ENCODE measurements around the gene NOL11.
"Not testable (repeated sequence)": the region's sequence is repeated elsewhere in the genome, so short reads cannot be mapped to it uniquely, and the experiment has no call there.

NOL11 gene

DNA sequence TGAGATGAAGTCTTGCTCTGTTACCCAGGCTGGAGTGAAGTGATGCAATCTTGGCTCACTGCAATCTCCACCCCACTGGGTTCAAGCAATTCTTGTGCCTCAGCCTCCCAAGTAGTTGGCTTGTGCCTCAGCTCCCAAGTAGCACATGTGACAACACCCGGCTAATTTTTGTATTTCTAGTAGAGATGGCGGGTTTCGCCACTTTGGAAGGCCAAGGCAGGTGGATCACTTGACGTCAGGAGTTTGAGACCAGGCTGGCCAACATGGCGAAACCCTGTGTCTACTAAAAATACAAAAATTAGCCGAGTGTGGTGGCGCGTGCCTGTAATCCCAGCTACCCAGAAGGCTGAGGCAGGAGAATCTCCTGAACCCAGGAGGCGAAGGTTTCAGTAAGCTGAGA, 39.0 kb downstream of the NOL11 start:
- not testable (repeated sequence) for DNase-seq

- no peak for DNase-seq
These were observed 41.8 kb downstream of the NOL11 start for GRCh38 chr17:67759355-67760171.

- DNase-seq: no peak
These were observed 47.9 kb downstream of the NOL11 start for GRCh38 chr17:67765623-67766022.

- no peak for DNase-seq
These were observed 51.5 kb downstream of the NOL11 start for GRCh38 chr17:67769231-67769630.

GRCh38 chr17:67770539-67770938, 52.8 kb downstream of the NOL11 start:
- no peak for DNase-seq

- DNase-seq: no peak
These were observed 54.9 kb downstream of the NOL11 start for GRCh38 chr17:67772679-67773078.

GRCh38 chr17:67773246-67773645, 55.5 kb downstream of the NOL11 start:
- DNase-seq: no peak

DNA sequence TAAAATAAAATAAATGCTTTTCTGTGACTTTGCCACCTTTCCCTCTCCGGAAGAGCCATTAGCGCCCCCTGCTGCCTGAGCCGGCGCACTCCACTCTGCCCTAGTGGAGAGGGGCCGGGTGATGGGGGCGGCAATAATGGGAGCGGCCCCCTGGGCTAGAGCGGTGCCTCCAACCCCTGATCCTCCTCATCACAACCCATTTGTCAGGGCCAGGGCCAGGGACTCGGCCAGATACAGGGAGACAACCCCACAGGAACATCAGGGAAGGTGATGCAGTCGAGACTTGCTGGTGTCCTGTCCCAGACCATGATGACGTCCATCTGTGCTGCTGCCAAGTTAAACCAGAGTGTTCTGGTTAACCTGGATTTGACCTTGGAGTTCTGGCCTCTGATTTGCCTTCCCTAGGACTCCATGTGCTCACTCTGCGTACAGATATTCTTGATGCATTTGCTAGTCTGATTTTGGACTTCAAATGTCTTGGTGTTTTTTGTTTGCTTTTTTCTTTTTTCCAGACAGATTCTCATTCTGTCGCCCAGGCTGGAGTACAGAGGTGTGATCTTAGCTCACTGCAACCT, 61.4 kb downstream of the NOL11 start:
- peak; percentile 5 for DNase-seq

DNA sequence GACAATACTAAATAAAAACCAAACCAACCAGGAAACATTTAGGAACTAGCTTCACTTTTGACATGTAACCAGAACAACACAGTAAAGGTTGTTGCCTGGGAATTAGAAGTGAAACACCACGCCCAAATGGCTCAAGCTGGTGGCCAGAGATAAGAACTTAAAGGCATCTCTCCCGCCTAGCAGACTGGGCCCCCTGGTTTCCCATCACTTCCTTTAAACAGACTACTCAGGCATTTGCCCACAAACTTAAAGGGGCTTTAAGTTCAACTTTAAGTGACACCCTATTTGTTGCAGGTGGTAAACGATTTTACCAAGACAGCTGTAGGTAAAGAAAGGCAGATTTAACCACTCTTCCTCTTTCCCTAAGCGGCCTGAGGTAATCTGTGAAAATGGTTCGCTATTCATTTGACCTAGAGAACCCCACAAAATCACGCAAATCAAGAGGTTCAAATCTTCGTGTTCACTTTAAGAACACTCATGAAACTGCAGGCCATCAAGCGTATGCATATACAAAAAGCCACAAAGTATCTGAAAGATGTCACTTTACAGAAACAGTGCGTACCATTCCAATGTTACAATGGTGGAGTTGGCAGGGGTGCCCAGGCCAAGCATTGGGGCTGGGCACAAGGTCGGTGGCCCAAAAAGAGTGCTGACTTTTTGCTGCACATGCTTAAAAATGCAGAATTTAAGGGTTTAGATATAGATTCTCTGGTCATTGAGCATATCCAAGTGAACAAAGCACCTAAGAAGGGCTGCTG, 66.8 kb downstream of the NOL11 start:
- no peak for DNase-seq

- no peak for DNase-seq
These were observed 67.4 kb downstream of the NOL11 start for GRCh38 chr17:67785122-67785477.

DNA sequence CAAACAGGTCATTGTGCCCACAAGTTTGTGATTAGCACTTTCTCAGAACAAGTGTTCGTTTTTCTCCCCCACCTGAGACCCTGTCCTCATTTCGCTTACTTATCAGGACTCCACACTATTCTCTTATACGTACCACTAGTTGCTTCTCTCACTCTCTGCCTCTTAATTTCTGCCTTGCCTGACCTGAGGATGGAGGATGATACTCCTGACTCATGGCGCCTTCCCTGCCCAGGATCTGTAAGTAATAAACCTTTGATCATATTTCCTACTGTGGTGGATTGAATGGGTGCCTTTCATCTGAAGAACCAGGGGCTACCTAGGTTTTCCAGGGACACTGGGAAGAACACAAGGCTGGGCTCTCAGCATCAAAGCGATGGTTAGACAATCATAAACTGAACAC, 67.8 kb downstream of the NOL11 start:
- no peak for DNase-seq

Measured in NCI-H1694 (cell line).